ENCODE measurements around the gene DNAH8. TPM values are rescaled to one million over a fixed set of nuclear protein-coding genes. Genes with fewer than 3 reads are reported as not detected.

Gene DNAH8
- total RNA-seq, 1 experiment from 2014 or later: not detected

GRCh38 chr6:39053854-39054576 is 338.9 kb downstream of the DNAH8 start:
- Histone ChIP-seq H3K9me3 (ENCODE audit: control insufficient read depth, insufficient read depth, low read depth, low read length) (no peaks in the 10 kb centered on the region), H3K4me1 (ENCODE audit: control insufficient read depth, insufficient read depth, low read length) (no peaks in the 10 kb centered on the region; the same call in 1 of the 2 replicates), H3K4me3 (ENCODE audit: low read depth in 2 of 2, low read length in 2 of 2) (no peak overlapping the region), H3K27me3 (ENCODE audit: control insufficient read depth, insufficient read depth, low read length) (no peaks in the 10 kb centered on the region; the same call in 1 of the 2 replicates), H3K36me3 (ENCODE audit: control insufficient read depth, insufficient read depth, low read length) (no peaks in the 10 kb centered on the region), H3K27ac (ENCODE audit: low read length) (no peak overlapping the region)
- DNase-seq (ENCODE audit: low read depth, low spot score) (no peak), ATAC-seq (no peak)
- BruUV-seq (replicated peaks): no TSS peak
- in situ Hi-C loops (cut with HindIII; ENCODE audit: low pct_unique_long_range_greater_than_20kb, low sequenced_read_pairs): no loop called here
- ChIA-PET CTCF (no interaction called here), POLR2A (no interaction called here)
- TF ChIP-seq REST (IDR thresholded peaks at IDR 0.05; ENCODE audit: insufficient read depth in 1 of 2, low read depth in 2 of 2, low read length in 1 of 2) (no peak), CTCF (IDR thresholded peaks at IDR 0.05) (no peak), SIN3A (IDR thresholded peaks at IDR 0.05; ENCODE audit: borderline replicate concordance, insufficient read depth, low read depth, low read length) (no peak), POLR2AphosphoS5 (IDR thresholded peaks at IDR 0.05; ENCODE audit: low read depth, low read length) (no peak), TCF7L2 (IDR thresholded peaks at IDR 0.05; ENCODE audit: low read depth, low read length) (no peak)
- intact Hi-C loops (cut with micrococcal nuclease; ENCODE audit: unreplicated experiment): no loop called here

- no peak for DNase-seq (ENCODE audit: low read depth, low spot score)
- Histone ChIP-seq H3K27me3 (ENCODE audit: control insufficient read depth, insufficient read depth, low read length) (no peaks in the 10 kb centered on the region), H3K9me3 (ENCODE audit: control insufficient read depth, insufficient read depth, low read depth, low read length) (no peaks in the 10 kb centered on the region), H3K4me3 (ENCODE audit: low read depth in 2 of 2, low read length in 2 of 2) (no peak overlapping the region), H3K4me1 (ENCODE audit: control insufficient read depth, insufficient read depth, low read length) (no peaks in the 10 kb centered on the region; the same call in 1 of the 2 replicates), H3K27ac (ENCODE audit: low read length) (no peak overlapping the region), H3K36me3 (ENCODE audit: control insufficient read depth, insufficient read depth, low read length) (no peaks in the 10 kb centered on the region)
- CTCF ChIA-PET: no interaction called here
- in situ Hi-C loops (cut with HindIII; ENCODE audit: low pct_unique_long_range_greater_than_20kb, low sequenced_read_pairs): no loop called here
- ATAC-seq: no peak
- intact Hi-C loops (cut with micrococcal nuclease; ENCODE audit: unreplicated experiment): no loop called here
- BruUV-seq (replicated peaks): no TSS peak
- TF ChIP-seq SIN3A (IDR thresholded peaks at IDR 0.05; ENCODE audit: borderline replicate concordance, insufficient read depth, low read depth, low read length) (no peak), TCF7L2 (IDR thresholded peaks at IDR 0.05; ENCODE audit: low read depth, low read length) (no peak), REST (IDR thresholded peaks at IDR 0.05; ENCODE audit: insufficient read depth in 1 of 2, low read depth in 2 of 2, low read length in 1 of 2) (no peak), CTCF (IDR thresholded peaks at IDR 0.05) (no peak), POLR2AphosphoS5 (IDR thresholded peaks at IDR 0.05; ENCODE audit: low read depth, low read length) (no peak)
- POLR2A ChIA-PET: no interaction called here
Measured at GRCh38 chr6:39054577-39055142, 339.5 kb downstream of the DNAH8 start.

Data from Panc1 (cell line).